ENCODE data around the gene C12orf50.

DNA sequence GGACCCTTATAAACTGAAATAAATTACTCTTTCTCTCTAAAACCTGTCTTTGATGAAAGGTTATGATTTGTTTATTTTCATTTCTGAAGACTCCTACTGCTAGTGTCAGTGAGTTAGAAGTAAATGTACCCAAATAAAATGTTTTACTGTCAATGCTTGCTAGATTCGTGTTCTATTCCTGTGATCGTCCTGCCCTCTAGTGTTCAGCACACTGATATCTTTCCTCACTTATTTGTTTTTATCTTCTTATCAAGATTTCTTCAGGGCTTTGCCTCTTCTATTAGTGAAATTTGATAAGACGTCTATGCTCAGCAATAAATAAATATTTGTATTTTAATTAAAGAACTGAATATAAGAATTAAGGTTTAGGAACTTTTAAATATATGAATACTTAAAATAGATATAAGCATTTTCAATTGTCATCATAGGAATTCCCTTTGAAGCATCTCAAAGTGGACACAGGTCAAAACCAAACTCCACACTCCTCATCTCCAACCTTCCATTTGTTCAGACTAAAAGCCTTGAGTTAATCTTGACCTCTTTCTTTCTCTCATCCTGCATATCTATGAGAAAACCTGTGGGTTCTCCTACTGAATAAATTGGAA lies 75.8 kb downstream of the C12orf50 start:
- TF ChIP-seq, protein P1, sequence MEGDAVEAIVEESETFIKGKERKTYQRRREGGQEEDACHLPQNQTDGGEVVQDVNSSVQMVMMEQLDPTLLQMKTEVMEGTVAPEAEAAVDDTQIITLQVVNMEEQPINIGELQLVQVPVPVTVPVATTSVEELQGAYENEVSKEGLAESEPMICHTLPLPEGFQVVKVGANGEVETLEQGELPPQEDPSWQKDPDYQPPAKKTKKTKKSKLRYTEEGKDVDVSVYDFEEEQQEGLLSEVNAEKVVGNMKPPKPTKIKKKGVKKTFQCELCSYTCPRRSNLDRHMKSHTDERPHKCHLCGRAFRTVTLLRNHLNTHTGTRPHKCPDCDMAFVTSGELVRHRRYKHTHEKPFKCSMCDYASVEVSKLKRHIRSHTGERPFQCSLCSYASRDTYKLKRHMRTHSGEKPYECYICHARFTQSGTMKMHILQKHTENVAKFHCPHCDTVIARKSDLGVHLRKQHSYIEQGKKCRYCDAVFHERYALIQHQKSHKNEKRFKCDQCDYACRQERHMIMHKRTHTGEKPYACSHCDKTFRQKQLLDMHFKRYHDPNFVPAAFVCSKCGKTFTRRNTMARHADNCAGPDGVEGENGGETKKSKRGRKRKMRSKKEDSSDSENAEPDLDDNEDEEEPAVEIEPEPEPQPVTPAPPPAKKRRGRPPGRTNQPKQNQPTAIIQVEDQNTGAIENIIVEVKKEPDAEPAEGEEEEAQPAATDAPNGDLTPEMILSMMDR (IDR thresholded peaks at IDR 0.05), result peak in 1 of 3 experiments; percentile 9
- no peak for TF ChIP-seq POLR2A (IDR thresholded peaks at IDR 0.05)
- no peak for TF ChIP-seq POLR2AphosphoS5 (IDR thresholded peaks at IDR 0.05; ENCODE audit: insufficient read depth in 1 of 2, low read depth in 1 of 2)

Measured in vagina (tissue), 2 donors.